Endothelial cell (in vitro differentiated cells): ENCODE data around the gene MRM1. TPM values are rescaled to one million over a fixed set of nuclear protein-coding genes. Genes with fewer than 3 reads are reported as not detected.

Experiments
- DNase-seq: peaks from one replicate; pipeline ENCODE4 v3.0.0; 2021; ENCODE audit warnings: low spot score
- H3K27ac Mint-ChIP-seq: one replicate; pipeline ENCODE4 v1.8.0; 2021; ENCODE audit warnings: mixed read lengths, inconsistent platforms; ENCODE audit not compliant: unreplicated experiment
- H3K27me3 Mint-ChIP-seq: one replicate; pipeline ENCODE4 v1.8.0; 2021; ENCODE audit warnings: mild to moderate bottlenecking, moderate library complexity, mixed read lengths, inconsistent platforms; ENCODE audit not compliant: unreplicated experiment
- H3K36me3 Mint-ChIP-seq: one replicate; pipeline ENCODE4 v1.8.0; 2021; ENCODE audit warnings: mild to moderate bottlenecking, low read depth, mixed read lengths, inconsistent platforms; ENCODE audit not compliant: unreplicated experiment
- H3K4me1 Mint-ChIP-seq: one replicate; pipeline ENCODE4 v1.8.0; 2021; ENCODE audit warnings: mild to moderate bottlenecking, mixed read lengths, inconsistent platforms; ENCODE audit not compliant: unreplicated experiment
- H3K4me3 Mint-ChIP-seq: one replicate; pipeline ENCODE4 v1.8.0; 2021; ENCODE audit warnings: mild to moderate bottlenecking, mixed read lengths, inconsistent platforms; ENCODE audit not compliant: unreplicated experiment
- H3K9me3 Mint-ChIP-seq: one replicate; pipeline ENCODE4 v1.8.0; 2021; ENCODE audit warnings: mixed read lengths, inconsistent platforms; ENCODE audit not compliant: unreplicated experiment
- CTCF ChIP-seq: fragments of 200-600 bp; sonication (generic); IDR thresholded peaks from one replicate; pipeline ENCODE4 v1.5.0; 2021; ENCODE audit warnings: antibody characterized with exemption; ENCODE audit not compliant: unreplicated experiment
- total RNA-seq: library from RNA; stranded (reverse); fragmentation: NEBNext Ultra II Directional; extraction: Animal tissue kit (Norgen Biotek cat#: 25700); gene quantifications from one replicate; pipeline ENCODE4 v1.2.1, GENCODE V29; 2021; ENCODE audit not compliant: unreplicated experiment

Gene MRM1
- total RNA-seq, 1 donor from 2014 or later, result 1.7 TPM

- Mint-ChIP-seq H3K36me3 (peaks cover 18% of the 10 kb centered on the region), H3K9me3 (no peaks in the 10 kb centered on the region), H3K4me3 (peak overlapping the region; percentile 82), H3K27ac (no peak overlapping the region), H3K27me3 (peaks cover 3% of the 10 kb centered on the region), H3K4me1 (peaks cover 13% of the 10 kb centered on the region)
- DNase-seq, result peak; percentile 28
- TF ChIP-seq CTCF, result no peak
These were observed 9.1 kb upstream of the MRM1 start for GRCh38 chr17:36592316-36592715.

- no peak for DNase-seq
- no peak overlapping the region for H3K27ac Mint-ChIP-seq
- TF ChIP-seq CTCF, result no peak
These were observed 8.6 kb upstream of the MRM1 start for GRCh38 chr17:36592716-36593321.

GRCh38 chr17:36593656-36594316 lies 7.6 kb upstream of the MRM1 start:
- no peaks in the 10 kb centered on the region for H3K9me3 Mint-ChIP-seq

More at GRCh38 chr17:36592716-36593321, 8.6 kb upstream of the MRM1 start:
- Mint-ChIP-seq H3K4me1 (peaks cover 13% of the 10 kb centered on the region), H3K4me3 (peak overlapping the region; percentile 82), H3K27me3 (peaks cover 5% of the 10 kb centered on the region), H3K9me3 (no peaks in the 10 kb centered on the region), H3K36me3 (peaks cover 18% of the 10 kb centered on the region)

GRCh38 chr17:36594626-36595401 lies 6.6 kb upstream of the MRM1 start:
- Mint-ChIP-seq H3K9me3 (no peaks in the 10 kb centered on the region), H3K27me3 (peaks cover 5% of the 10 kb centered on the region), H3K36me3 (peaks cover 13% of the 10 kb centered on the region), H3K4me3 (no peak overlapping the region), H3K4me1 (peaks cover 13% of the 10 kb centered on the region), H3K27ac (no peak overlapping the region)
- DNase-seq, result no peak
- TF ChIP-seq CTCF, result no peak

More at GRCh38 chr17:36593656-36594316, 7.6 kb upstream of the MRM1 start:
- Mint-ChIP-seq H3K27ac (no peak overlapping the region), H3K4me3 (no peak overlapping the region), H3K4me1 (peaks cover 13% of the 10 kb centered on the region), H3K27me3 (peaks cover 5% of the 10 kb centered on the region), H3K36me3 (peaks cover 18% of the 10 kb centered on the region)
- TF ChIP-seq CTCF, result no peak
- no peak for DNase-seq
